HG03565 (cell line): ENCODE measurements around the gene AP5Z1.

ENCODE experiments used
- ATAC-seq: cut with Tn5 transposase; IDR thresholded peaks from one replicate; pipeline ENCODE4 v1.9.1; 2021; ENCODE audit warnings: mild to moderate bottlenecking, moderate library complexity; ENCODE audit not compliant: unreplicated experiment

Gene AP5Z1, protein sequence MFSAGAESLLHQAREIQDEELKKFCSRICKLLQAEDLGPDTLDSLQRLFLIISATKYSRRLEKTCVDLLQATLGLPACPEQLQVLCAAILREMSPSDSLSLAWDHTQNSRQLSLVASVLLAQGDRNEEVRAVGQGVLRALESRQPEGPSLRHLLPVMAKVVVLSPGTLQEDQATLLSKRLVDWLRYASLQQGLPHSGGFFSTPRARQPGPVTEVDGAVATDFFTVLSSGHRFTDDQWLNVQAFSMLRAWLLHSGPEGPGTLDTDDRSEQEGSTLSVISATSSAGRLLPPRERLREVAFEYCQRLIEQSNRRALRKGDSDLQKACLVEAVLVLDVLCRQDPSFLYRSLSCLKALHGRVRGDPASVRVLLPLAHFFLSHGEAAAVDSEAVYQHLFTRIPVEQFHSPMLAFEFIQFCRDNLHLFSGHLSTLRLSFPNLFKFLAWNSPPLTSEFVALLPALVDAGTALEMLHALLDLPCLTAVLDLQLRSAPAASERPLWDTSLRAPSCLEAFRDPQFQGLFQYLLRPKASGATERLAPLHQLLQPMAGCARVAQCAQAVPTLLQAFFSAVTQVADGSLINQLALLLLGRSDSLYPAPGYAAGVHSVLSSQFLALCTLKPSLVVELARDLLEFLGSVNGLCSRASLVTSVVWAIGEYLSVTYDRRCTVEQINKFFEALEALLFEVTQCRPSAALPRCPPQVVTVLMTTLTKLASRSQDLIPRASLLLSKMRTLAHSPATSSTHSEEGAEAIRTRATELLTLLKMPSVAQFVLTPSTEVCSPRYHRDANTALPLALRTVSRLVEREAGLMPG

GRCh38 chr7:4775250-4775847, at the start of gene AP5Z1:
Gene AP5Z1 (plus strand): TSS chr7:4775623. CDS start chr7:4775716, 93 bp downstream.
- peak; percentile 88 for ATAC-seq

DNA sequence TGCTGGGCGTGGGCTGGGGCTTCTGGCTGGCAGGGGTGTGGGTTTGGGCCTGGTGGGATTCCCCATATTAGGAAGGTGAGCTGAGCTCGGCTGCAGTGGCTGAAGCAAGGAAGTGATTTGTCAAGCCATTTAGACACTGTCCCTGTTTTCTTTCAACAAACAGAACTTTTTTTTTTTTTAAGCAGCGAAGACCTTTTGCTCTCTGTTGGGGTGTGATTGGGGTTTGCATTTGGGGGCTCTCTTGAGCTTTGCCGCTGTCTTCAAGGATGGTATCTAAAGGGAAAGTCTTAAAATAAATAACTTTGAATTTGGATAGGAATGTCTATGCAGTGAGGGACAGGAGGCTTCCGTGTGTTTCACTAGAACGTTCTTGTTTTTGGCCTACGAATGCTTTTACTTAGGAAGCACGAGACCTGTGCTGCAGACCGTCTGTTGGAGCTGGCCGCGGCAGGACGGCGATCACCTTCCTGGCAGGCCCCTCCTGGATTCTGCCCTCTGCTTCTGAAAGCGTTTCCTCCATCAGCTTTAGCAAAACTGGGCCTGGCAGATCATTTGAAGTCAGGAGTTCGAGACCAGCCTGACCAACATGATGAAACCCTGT, 49.5 kb upstream of the AP5Z1 start:
- ATAC-seq = no peak

GRCh38 chr7:4726566-4726965, 48.9 kb upstream of the AP5Z1 start:
- ATAC-seq = no peak

GRCh38 chr7:4727914-4728705, 47.3 kb upstream of the AP5Z1 start:
- ATAC-seq = no peak

- no peak for ATAC-seq
These were observed 46.2 kb upstream of the AP5Z1 start for GRCh38 chr7:4729266-4729665.

DNA sequence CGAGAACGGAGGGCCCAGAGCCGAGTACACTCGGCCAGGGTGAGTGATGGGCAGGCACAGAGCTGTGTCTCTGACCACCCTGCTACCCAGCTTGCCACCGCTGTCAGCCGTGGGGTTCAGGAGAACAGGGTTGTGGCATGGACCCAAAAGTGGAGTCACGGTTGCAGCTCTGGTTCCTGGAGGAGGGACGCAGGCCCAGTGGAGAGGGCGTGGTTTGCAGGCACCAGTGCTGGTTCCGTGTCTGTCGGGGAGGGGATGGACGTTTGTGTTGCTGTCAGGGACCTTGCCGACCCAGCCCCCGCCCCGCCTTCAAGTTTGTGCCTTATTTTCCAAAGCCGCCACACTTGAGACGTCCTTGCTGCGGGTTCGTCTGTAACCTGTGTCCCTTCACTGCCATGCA, 45.1 kb upstream of the AP5Z1 start:
- no peak for ATAC-seq

GRCh38 chr7:4730971-4731370, 44.5 kb upstream of the AP5Z1 start:
- ATAC-seq = no peak

- no peak for ATAC-seq
These were observed 43.6 kb upstream of the AP5Z1 start for GRCh38 chr7:4731803-4732202.

GRCh38 chr7:4733936-4734528, 41.4 kb upstream of the AP5Z1 start:
- no peak for ATAC-seq

DNA sequence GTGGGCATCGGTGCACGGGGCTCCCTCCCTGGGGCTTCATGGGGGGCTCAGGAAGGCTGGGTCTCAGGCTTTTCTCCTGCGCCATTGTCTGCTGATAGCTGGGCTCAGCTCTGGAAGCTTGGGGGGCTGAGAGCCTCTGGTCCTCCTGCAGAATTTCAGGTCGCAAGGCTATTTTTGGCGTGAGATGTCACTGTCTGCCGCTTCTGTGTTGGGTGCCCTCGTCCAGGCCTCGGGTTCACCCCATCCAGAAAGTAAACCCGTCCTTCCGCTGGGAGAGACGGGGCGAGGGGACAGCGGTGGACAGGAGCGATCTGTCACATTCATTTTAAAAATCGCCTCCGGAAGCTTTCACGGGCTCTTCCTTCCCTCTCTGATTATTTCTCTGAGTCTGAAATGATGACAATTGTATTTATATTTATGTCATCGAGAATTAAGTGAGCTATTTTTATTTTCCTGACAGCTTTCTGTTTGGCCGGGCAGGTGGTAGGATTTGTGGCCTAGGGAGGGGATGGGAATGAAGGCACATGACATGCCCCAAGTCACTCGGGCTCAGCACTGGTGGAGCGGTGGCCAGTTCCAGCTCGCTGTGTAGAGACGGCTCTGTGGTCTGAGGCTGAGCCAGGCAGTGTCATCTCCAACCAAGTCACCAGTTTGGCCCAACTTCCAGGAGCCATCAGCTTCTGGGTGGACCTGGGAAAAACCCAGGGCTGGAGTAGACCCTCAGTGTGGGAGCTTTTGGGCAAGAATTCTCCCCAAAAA, 40.7 kb upstream of the AP5Z1 start:
- no peak for ATAC-seq

GRCh38 chr7:4737300-4737699, 38.1 kb upstream of the AP5Z1 start:
- ATAC-seq = no peak

- ATAC-seq = no peak
These were observed 36.5 kb upstream of the AP5Z1 start for GRCh38 chr7:4738711-4739527.

DNA sequence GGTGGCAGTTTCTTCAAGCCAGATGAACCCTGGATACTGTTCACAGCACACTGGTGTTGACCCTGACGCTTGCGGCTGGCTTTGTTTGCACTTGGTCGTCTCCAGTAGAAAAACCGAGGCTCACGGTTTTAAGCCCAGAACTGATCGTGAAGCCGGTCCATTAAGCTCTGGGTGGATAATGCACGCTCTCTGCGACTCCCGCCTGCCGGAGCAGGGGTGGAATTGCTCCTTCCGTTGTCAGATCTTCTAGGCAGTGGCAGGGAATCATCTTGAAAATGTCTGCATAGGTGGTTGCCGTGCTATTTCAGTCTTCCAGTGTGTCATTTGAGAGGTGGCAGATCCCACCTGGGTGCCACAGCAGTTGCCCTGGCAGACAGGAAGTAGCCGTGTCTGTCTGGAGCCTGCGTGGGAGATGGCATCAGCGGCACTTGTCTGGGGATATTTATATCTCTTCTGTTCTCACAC, 35.9 kb upstream of the AP5Z1 start:
- no peak for ATAC-seq

- ATAC-seq = no peak
These were observed 34.6 kb upstream of the AP5Z1 start for GRCh38 chr7:4740796-4741195.

DNA sequence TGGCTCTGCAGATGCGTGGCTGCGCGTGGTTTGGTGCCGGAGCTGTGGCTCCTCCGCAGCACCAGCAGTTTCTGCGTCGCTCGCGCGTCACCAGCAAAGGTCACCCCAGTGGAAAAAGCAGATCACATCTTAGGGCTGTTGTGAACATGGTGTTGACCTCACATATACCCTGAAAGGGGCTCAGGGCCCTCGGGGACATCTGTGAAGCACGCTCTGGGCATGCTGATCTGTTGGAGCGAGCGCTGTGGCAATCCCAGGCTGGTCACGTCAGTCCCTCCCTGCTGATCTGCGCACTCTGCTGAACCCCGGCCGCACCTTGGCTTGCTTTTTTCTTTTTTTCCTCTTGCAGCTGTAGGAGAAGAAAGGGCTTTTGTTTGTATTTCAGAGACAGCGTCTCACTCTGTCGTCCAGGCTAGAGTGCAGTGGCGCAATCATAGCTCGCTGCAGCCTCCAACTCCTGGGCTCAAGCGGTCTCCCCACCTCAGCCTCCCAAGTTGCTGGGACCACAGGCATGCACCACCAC, 33.3 kb upstream of the AP5Z1 start:
- ATAC-seq = no peak

DNA sequence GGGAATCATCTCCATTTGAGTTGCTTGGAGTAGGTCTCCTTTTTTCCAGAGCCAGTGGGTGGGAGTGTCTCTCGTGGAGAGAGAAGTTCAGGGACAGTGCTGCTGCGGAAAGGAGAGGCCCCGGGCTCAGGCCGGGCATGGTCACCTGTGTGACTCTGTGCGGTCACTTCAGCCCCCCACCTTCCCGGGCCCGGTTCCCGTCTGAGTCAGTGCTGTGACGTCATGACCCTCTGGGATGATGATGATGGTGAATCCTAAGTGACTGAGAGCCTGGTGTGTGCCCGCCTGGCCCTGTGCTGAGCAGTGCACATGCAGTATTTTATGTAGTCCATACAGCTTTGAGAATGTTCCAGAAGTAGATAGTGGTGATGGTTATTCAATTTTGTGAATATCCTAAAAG, 32.6 kb upstream of the AP5Z1 start:
- no peak for ATAC-seq

GRCh38 chr7:4744391-4745264, 30.8 kb upstream of the AP5Z1 start:
- peak; percentile 56 for ATAC-seq
